Measurements from ENCODE around the gene COX5A. TPM values are rescaled to one million over a fixed set of nuclear protein-coding genes. Genes with fewer than 3 reads are reported as not detected.

Gene COX5A
- total and polyA plus RNA-seq, 2 of the 4 experiments (the other 2 are of a cell fraction), result 39.8 to 141 TPM

- H3K36me3 ChIP-seq (ENCODE audit: control insufficient read depth, insufficient read depth, low read length), result no peaks in the 10 kb centered on the region
- no peaks in the 10 kb centered on the region for H3K79me1 ChIP-seq (ENCODE audit: low read depth in 1 of 2, low read length in 2 of 2)
- no peak overlapping the region for H3K4me3 ChIP-seq (ENCODE audit: insufficient read depth, low read depth, low read length)
- ChIA-PET CTCF (interaction anchor here (0.8 kb wide), 1 partner anchor 16 kb away, joined by 3 read pairs; no protein-coding TSS in a partner anchor), POLR2A (ENCODE audit: unreplicated experiment) (no interaction called here)
- no peaks in the 10 kb centered on the region for H3K9me1 ChIP-seq (ENCODE audit: insufficient read depth, low read length)
- no peak overlapping the region for H2AK9ac ChIP-seq (replicated peaks; ENCODE audit: low read depth, low read length, poor library complexity)
- no peak overlapping the region for H3K9ac ChIP-seq (ENCODE audit: low read depth, low read length)
- H4K5ac ChIP-seq (ENCODE audit: low read depth, low read length), result no peak overlapping the region
- H3K14ac ChIP-seq (replicated peaks; ENCODE audit: low read depth, low read length), result no peak overlapping the region
- in situ Hi-C loops (cut with MboI; ENCODE audit: low sequenced_read_pairs) (no loop called here), dilution Hi-C loops (cut with HindIII; ENCODE audit: low sequenced_read_pairs, unreplicated experiment) (no loop called here), intact Hi-C loops (cut with micrococcal nuclease) (loop anchor here (2.0 to 10.0 kb wide), 3 partner anchors 250 to 580 kb away; no protein-coding TSS in a partner anchor)
- BruUV-seq (replicated peaks), result no TSS peak
- peak; percentile 84 for DNase-seq
- H2BK20ac ChIP-seq (ENCODE audit: low read depth, low read length), result no peak overlapping the region
- H4K8ac ChIP-seq (ENCODE audit: low read depth in 2 of 2, low read length in 2 of 2), result no peak overlapping the region
- peak overlapping the region; percentile 30; the same call in 1 of the 2 replicates for H3K4me2 ChIP-seq (ENCODE audit: low read depth, low read length)
- H2BK15ac ChIP-seq (ENCODE audit: low read depth, low read length), result no peak overlapping the region
- no peaks in the 10 kb centered on the region; the same call in 1 of the 2 replicates for H4K20me1 ChIP-seq (ENCODE audit: insufficient read depth, low read length)
- H3K23ac ChIP-seq (ENCODE audit: low read depth, low read length), result no peak overlapping the region
- H3K56ac ChIP-seq (ENCODE audit: extremely low read depth, insufficient read depth, low read length), result no peak overlapping the region
- ATAC-seq (ENCODE audit: low read depth), result peak; percentile 68
- H3K9me3 ChIP-seq (ENCODE audit: control insufficient read depth, insufficient read depth, low read length), result no peaks in the 10 kb centered on the region
- no peak for TF ChIP-seq POLR2A (IDR thresholded peaks at IDR 0.05; ENCODE audit: low read depth, low read length)
- TF ChIP-seq BHLHE40 (IDR thresholded peaks at IDR 0.05; ENCODE audit: low read depth, low read length), result peak; percentile 15; the same call in 1 of the 2 replicates
- no peak for TF ChIP-seq RFX5 (IDR thresholded peaks at IDR 0.05; ENCODE audit: low read depth, low read length)
- H3K18ac ChIP-seq (ENCODE audit: low read depth, low read length), result no peak overlapping the region; the same call in 1 of the 2 replicates
- H2BK5ac ChIP-seq (ENCODE audit: low read depth, low read length, poor library complexity, severe bottlenecking), result no peak overlapping the region
- H3K27ac ChIP-seq (ENCODE audit: insufficient read depth, low read length), result peak overlapping the region; percentile 25; the same call in 1 of the 2 replicates
- H3K4me1 ChIP-seq (ENCODE audit: control insufficient read depth, insufficient read depth, low read length), result peaks cover 8% of the 10 kb centered on the region; the same call in 1 of the 2 replicates
- H2BK120ac ChIP-seq (ENCODE audit: low read depth, low read length), result no peak overlapping the region
- H2AK5ac ChIP-seq (ENCODE audit: low read depth, low read length), result no peak overlapping the region
- peaks cover 32% of the 10 kb centered on the region for H3K27me3 ChIP-seq (ENCODE audit: control insufficient read depth, insufficient read depth, low read length)
- peak overlapping the region; percentile 9 for H2AFZ ChIP-seq (replicated peaks; ENCODE audit: low read length, poor library complexity)
- H4K91ac ChIP-seq (ENCODE audit: insufficient read depth, low read depth, low read length), result no peak overlapping the region
- H3K4ac ChIP-seq (ENCODE audit: low read depth, low read length), result no peak overlapping the region
Observed at GRCh38 chr15:74954515-74954914, 16.6 kb upstream of the COX5A start.
